H1 (cell line): ENCODE results near the gene FRMD4A. TPM values are rescaled to one million over a fixed set of nuclear protein-coding genes. Genes with fewer than 3 reads are reported as not detected.

ENCODE experiments used
- CTCF ChIA-PET: fragments of 300-600 bp; sonication (Branson Sonifier 250); formaldehyde crosslinking; loops from one replicate; lab custom pipeline; 2021; ENCODE audit not compliant: partially characterized antibody; lab: Charles Lee
- POLR2A ChIA-PET: fragments of 300-600 bp; sonication (Branson Sonifier 250); formaldehyde crosslinking; loops from one replicate; lab custom pipeline; 2021; ENCODE audit warnings: inconsistent platforms; ENCODE audit not compliant: partially characterized antibody; lab: Charles Lee
- DNase-seq, 2 experiments: peaks; one replicate each; pipeline versions ENCODE4 v3.0.0 to v3.0.0-alpha.2; 2010 to 2022; ENCODE audit warnings: low spot score in 2 of 2, low read depth in 1 of 2, mixed read lengths in 1 of 2
- FAIRE-seq: peaks from 2 replicates; lab custom pipeline; 2011; peaks lifted over from hg19 to GRCh38; lab: Jason Lieb, UNC
- H2AFZ ChIP-seq: 2 replicates; pipeline ENCODE4 v1.8.1; 2012; ENCODE audit warnings: low read length, inconsistent platforms
- H2AK5ac ChIP-seq: 2 replicates; pipeline ENCODE4 v1.6.1; 2013; ENCODE audit warnings: low read depth, low read length
- H2BK120ac ChIP-seq: replicated peaks from 2 replicates; pipeline ENCODE3; 2013; ENCODE audit warnings: low read depth, low read length, inconsistent platforms
- H2BK12ac ChIP-seq: 2 replicates; pipeline ENCODE4 v1.6.1; 2013; ENCODE audit warnings: low read depth, low read length
- H2BK15ac ChIP-seq: 2 replicates; pipeline ENCODE4 v1.6.1; 2013; ENCODE audit warnings: low read length
- H2BK20ac ChIP-seq: 2 replicates; pipeline ENCODE4 v1.6.1; 2013; ENCODE audit warnings: low read length
- H2BK5ac ChIP-seq: 2 replicates; pipeline ENCODE4 v1.6.1; 2013; ENCODE audit warnings: low read depth, low read length
- H3K14ac ChIP-seq: 2 replicates; pipeline ENCODE4 v1.6.1; 2013; ENCODE audit warnings: inconsistent platforms; ENCODE audit not compliant: insufficient read length
- H3K18ac ChIP-seq: 2 replicates; pipeline ENCODE4 v1.6.1; 2013; ENCODE audit warnings: low read length; ENCODE audit errors: extremely low read depth
- H3K23ac ChIP-seq: 2 replicates; pipeline ENCODE4 v1.6.1; 2013; ENCODE audit warnings: inconsistent platforms; ENCODE audit not compliant: insufficient read length
- H3K23me2 ChIP-seq: 2 replicates; pipeline ENCODE4 v1.6.1; 2013; ENCODE audit warnings: low read depth, low read length
- H3K27ac ChIP-seq: 2 replicates; pipeline ENCODE4 v1.6.1; 2011; ENCODE audit warnings: low read depth, low read length, inconsistent platforms
- H3K27me3 ChIP-seq, 4 experiments: replicated peaks in 1 of 4; 1 replicate in 1 of 4; 2 replicates in 3 of 4; pipeline versions ENCODE4 v1.6.1 to v1.8.1; 2011 to 2013; ENCODE audit warnings: low read length in 3 of 4, mild to moderate bottlenecking in 3 of 4, inconsistent platforms in 2 of 4, mixed read lengths in 2 of 4, moderate library complexity in 1 of 4; ENCODE audit not compliant: control insufficient read depth in 3 of 4, insufficient read depth in 3 of 4; ENCODE audit errors: extremely low read depth in 1 of 4
- H3K36me3 ChIP-seq, 4 experiments: 2 replicates each; pipeline versions ENCODE4 v1.6.1 to v1.8.1; 2011 to 2013; ENCODE audit warnings: mild to moderate bottlenecking in 4 of 4, low read length in 3 of 4, moderate library complexity in 2 of 4, control low read depth in 1 of 4, inconsistent platforms in 1 of 4; ENCODE audit not compliant: insufficient read depth in 4 of 4, control insufficient read depth in 2 of 4
- H3K4ac ChIP-seq: replicated peaks from 2 replicates; pipeline ENCODE3; 2013; ENCODE audit warnings: low read length, low read depth, mixed read lengths, inconsistent platforms; ENCODE audit not compliant: insufficient read length
- H3K4me1 ChIP-seq, 4 experiments: replicated peaks in 1 of 4; 1 replicate in 1 of 4; 2 replicates in 3 of 4; pipeline versions ENCODE4 v1.6.1 to v1.8.1; 2011 to 2013; ENCODE audit warnings: low read length in 3 of 4, inconsistent platforms in 2 of 4, mixed read lengths in 1 of 4; ENCODE audit not compliant: insufficient read depth in 4 of 4, control insufficient read depth in 3 of 4
- H3K4me2 ChIP-seq, 2 experiments: 2 replicates each; pipeline versions ENCODE4 v1.6.1 to v1.8.1; 2011 to 2013; ENCODE audit warnings: low read depth in 2 of 2, low read length in 2 of 2, control low read depth in 1 of 2, inconsistent platforms in 1 of 2, mild to moderate bottlenecking in 1 of 2; ENCODE audit not compliant: insufficient read depth in 1 of 2
- H3K4me3 ChIP-seq, 4 experiments: fragments of 200-600, 300-600 bp in 1 of 4; sonication (generic), shearing (Covaris generic), sonication (Bioruptor Twin) in 1 of 4; 2 replicates each; pipeline versions ENCODE4 v1.5.1 to v1.8.1; 2011 to 2016; ENCODE audit warnings: low read length in 4 of 4, low read depth in 3 of 4, control low read depth in 2 of 4, inconsistent platforms in 2 of 4, mild to moderate bottlenecking in 2 of 4, mixed read lengths in 1 of 4, moderate library complexity in 1 of 4; ENCODE audit not compliant: insufficient read depth in 2 of 4; ENCODE audit errors: extremely low read depth in 1 of 4
- H3K56ac ChIP-seq: replicated peaks from 2 replicates; pipeline ENCODE3; 2013; ENCODE audit warnings: low read depth, mild to moderate bottlenecking, mixed read lengths, low read length, inconsistent platforms; ENCODE audit not compliant: insufficient read length
- H3K79me1 ChIP-seq: 2 replicates; pipeline ENCODE4 v1.6.1; 2013; ENCODE audit warnings: low read depth, low read length, control low read depth
- H3K79me2 ChIP-seq, 2 experiments: 2 replicates each; pipeline versions ENCODE4 v1.6.1 to v1.8.1; 2012 to 2013; ENCODE audit warnings: low read length in 2 of 2, mild to moderate bottlenecking in 2 of 2, inconsistent platforms in 1 of 2; ENCODE audit not compliant: insufficient read depth in 2 of 2, control insufficient read depth in 1 of 2
- H3K9ac ChIP-seq, 4 experiments: replicated peaks in 1 of 4; 1 replicate in 1 of 4; 2 replicates in 3 of 4; pipeline versions ENCODE4 v1.6.1 to v1.8.1; 2011 to 2013; ENCODE audit warnings: low read depth in 3 of 4, low read length in 3 of 4, control low read depth in 2 of 4, mild to moderate bottlenecking in 2 of 4, moderate library complexity in 2 of 4, inconsistent platforms in 1 of 4; ENCODE audit errors: extremely low read depth in 1 of 4
- H3K9me3 ChIP-seq, 2 experiments: 2 replicates each; pipeline versions ENCODE4 v1.6.1 to v1.8.1; 2012 to 2013; ENCODE audit warnings: mild to moderate bottlenecking in 2 of 2, moderate library complexity in 2 of 2, control low read depth in 1 of 2, inconsistent platforms in 1 of 2, low read depth in 1 of 2, low read length in 1 of 2, mixed read lengths in 1 of 2; ENCODE audit not compliant: insufficient read depth in 2 of 2
- H4K20me1 ChIP-seq, 2 experiments: replicated peaks in 1 of 2; 2 replicates each; pipeline versions ENCODE3 to v1.8.1; 2011 to 2013; ENCODE audit warnings: inconsistent platforms in 2 of 2, low read length in 2 of 2, mild to moderate bottlenecking in 1 of 2; ENCODE audit not compliant: insufficient read depth in 2 of 2, control insufficient read depth in 1 of 2
- H4K5ac ChIP-seq: 2 replicates; pipeline ENCODE4 v1.6.1; 2013; ENCODE audit warnings: low read length, low read depth, mixed read lengths, inconsistent platforms; ENCODE audit not compliant: insufficient read length
- H4K8ac ChIP-seq: 2 replicates; pipeline ENCODE4 v1.8.0; 2013; ENCODE audit warnings: mild to moderate bottlenecking, moderate library complexity, low read length, inconsistent platforms; ENCODE audit not compliant: insufficient read depth; ENCODE audit errors: extremely low read depth
- H4K91ac ChIP-seq: replicated peaks from 2 replicates; pipeline ENCODE3; 2013; ENCODE audit warnings: low read length, mixed read lengths, inconsistent platforms; ENCODE audit not compliant: insufficient read length
- ASH2L ChIP-seq: fragments of 200-600, 300-600 bp; sonication (generic); IDR thresholded peaks from one replicate; pipeline ENCODE4 v1.7.1; 2017; ENCODE audit warnings: low read length
- CREB1 ChIP-seq: IDR thresholded peaks from 2 replicates; pipeline ENCODE4 v1.6.1; 2012; ENCODE audit warnings: inconsistent platforms
- SAP30 ChIP-seq: fragments of 300-600 bp; sonication (generic); IDR thresholded peaks from 2 replicates; pipeline ENCODE4 v1.7.1; 2012; ENCODE audit warnings: low read length, moderate library complexity, mild to moderate bottlenecking, inconsistent platforms; ENCODE audit not compliant: insufficient read depth, insufficient replicate concordance
- SIX5 ChIP-seq: IDR thresholded peaks from 2 replicates; pipeline ENCODE4 v1.6.1; 2011; ENCODE audit warnings: mild to moderate bottlenecking, low read depth, low read length
- SP1 ChIP-seq: IDR thresholded peaks from 2 replicates; pipeline ENCODE4 v1.6.1; 2011; ENCODE audit warnings: low read depth, low read length
- TCF12 ChIP-seq: IDR thresholded peaks from 2 replicates; pipeline ENCODE4 v1.6.1; 2011; ENCODE audit warnings: low read depth, mild to moderate bottlenecking, low read length
- YY1 ChIP-seq: IDR thresholded peaks from 2 replicates; pipeline ENCODE4 v1.6.1; 2011; ENCODE audit warnings: low read depth, mild to moderate bottlenecking, low read length
- WGBS, 2 experiments: shearing (Covaris generic) in 1 of 2; methylation state at CpG; one replicate each; pipeline versions ENCODE4 v1.1.6 to v1.1.7; 2013 to 2015; ENCODE audit warnings: low lambda C conversion rate in 2 of 2, mixed read lengths in 2 of 2, inconsistent platforms in 1 of 2, low coverage in 1 of 2, missing lambda C conversion rate in 1 of 2; ENCODE audit not compliant: insufficient replicate concordance in 2 of 2, insufficient coverage in 1 of 2, insufficient read length in 1 of 2; ENCODE audit errors: extremely low coverage in 1 of 2, missing lambda C conversion rate in 1 of 2; 5-methylcytosine and 5-hydroxymethylcytosine counted together
- polyA plus RNA-seq, 7 experiments: library from polyadenylated mRNA; depleted of rRNA in 3 of 7; stranded (reverse) in 5 of 7; unstranded in 2 of 7; fragments of >200 nt in 5 of 7; fragments of 200-250 nt in 2 of 7; gene quantifications; 1 replicate in 5 of 7; 2 replicates in 1 of 7; 4 replicates in 1 of 7; pipeline versions ENCODE4 v1.2.1 to v1.2.3, GENCODE V29; 2011 to 2013; ENCODE audit warnings: missing spikeins in 2 of 7, mixed read lengths in 2 of 7
- total RNA-seq: library from RNA; stranded (reverse); fragmentation: NEBNext Ultra II Directional; extraction: Animal tissue kit (Norgen Biotek cat#: 25700); gene quantifications from 2 replicates; pipeline ENCODE4 v1.2.1, GENCODE V29; 2021
- TF ChIP-seq, protein P1 (sequence below): IDR thresholded peaks from 2 replicates; pipeline ENCODE4 v1.6.1; 2011; ENCODE audit warnings: low read depth, mild to moderate bottlenecking, low read length; ENCODE audit not compliant: insufficient read depth
- TF ChIP-seq, protein P2 (sequence below): IDR thresholded peaks from 2 replicates; pipeline ENCODE4 v1.6.1; 2012; ENCODE audit warnings: low read length, inconsistent platforms

Gene FRMD4A
- total and polyA plus RNA-seq, 2 of the 8 experiments (the other 6 are each of a cell fraction or from before 2014, with no cell fraction given), result 38.6 to 39.6 TPM

DNA sequence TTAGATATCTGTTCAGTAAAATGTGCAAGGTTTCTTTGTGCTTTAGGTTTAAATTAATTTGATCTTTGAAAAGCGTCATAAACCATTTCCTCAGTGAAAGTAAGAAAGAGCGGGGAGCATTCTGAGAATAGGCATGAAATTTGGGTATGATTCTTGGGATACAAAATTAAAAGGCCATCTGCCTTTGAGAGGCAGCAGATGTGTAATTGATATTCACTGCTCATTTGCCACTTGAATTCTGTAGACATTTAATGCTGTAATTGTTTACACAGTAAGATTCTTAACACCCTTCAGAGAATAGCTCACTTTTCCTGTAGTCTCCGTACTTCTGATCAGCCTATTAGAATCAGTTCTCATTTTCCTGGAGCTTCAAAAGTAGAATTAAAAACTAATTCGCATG is 18.7 kb downstream of the FRMD4A start:
- ChIA-PET CTCF (interaction anchor here (0.7 to 2.4 kb wide), 2 partner anchors 10 to 16 kb away, joined by 3 to 9 read pairs; no protein-coding TSS in a partner anchor), POLR2A (no interaction called here)
- TF ChIP-seq CREB1, result no peak
- TF ChIP-seq, protein P1, sequence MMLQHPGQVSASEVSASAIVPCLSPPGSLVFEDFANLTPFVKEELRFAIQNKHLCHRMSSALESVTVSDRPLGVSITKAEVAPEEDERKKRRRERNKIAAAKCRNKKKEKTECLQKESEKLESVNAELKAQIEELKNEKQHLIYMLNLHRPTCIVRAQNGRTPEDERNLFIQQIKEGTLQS, result no peak
- TF ChIP-seq SIX5, result no peak
- no peak for TF ChIP-seq YY1
- TF ChIP-seq ASH2L, result no peak
- TF ChIP-seq SP1, result no peak
- TF ChIP-seq, protein P2, sequence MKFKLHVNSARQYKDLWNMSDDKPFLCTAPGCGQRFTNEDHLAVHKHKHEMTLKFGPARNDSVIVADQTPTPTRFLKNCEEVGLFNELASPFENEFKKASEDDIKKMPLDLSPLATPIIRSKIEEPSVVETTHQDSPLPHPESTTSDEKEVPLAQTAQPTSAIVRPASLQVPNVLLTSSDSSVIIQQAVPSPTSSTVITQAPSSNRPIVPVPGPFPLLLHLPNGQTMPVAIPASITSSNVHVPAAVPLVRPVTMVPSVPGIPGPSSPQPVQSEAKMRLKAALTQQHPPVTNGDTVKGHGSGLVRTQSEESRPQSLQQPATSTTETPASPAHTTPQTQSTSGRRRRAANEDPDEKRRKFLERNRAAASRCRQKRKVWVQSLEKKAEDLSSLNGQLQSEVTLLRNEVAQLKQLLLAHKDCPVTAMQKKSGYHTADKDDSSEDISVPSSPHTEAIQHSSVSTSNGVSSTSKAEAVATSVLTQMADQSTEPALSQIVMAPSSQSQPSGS, result no peak
- no peak for TF ChIP-seq TCF12
- no peak for TF ChIP-seq SAP30
- H3K4me2 ChIP-seq, result no peak overlapping the region
- FAIRE-seq, result no peak
- no peak overlapping the region for H3K4me3 ChIP-seq
- no peak overlapping the region for H3K4ac ChIP-seq
- H4K91ac ChIP-seq, result no peak overlapping the region
- DNase-seq, result no peak
- no peak overlapping the region for H3K18ac ChIP-seq
- H3K27ac ChIP-seq, result no peak overlapping the region
- no peaks in the 10 kb centered on the region for H3K79me2 ChIP-seq
- H4K20me1 ChIP-seq, result no peaks in the 10 kb centered on the region
- no peak overlapping the region for H2BK15ac ChIP-seq
- H3K14ac ChIP-seq, result no peak overlapping the region
- H3K4me1 ChIP-seq, result peaks cover 0 to 2% (median 0%) of the 10 kb centered on the region in 4 experiments; a peak in 1 of 7 replicates
- H3K23ac ChIP-seq, result no peak overlapping the region
- H3K56ac ChIP-seq, result no peak overlapping the region
- H3K36me3 ChIP-seq, result no peaks in the 10 kb centered on the region
- WGBS, 2 experiments, result 91% methylated on average over 4 of the region's 4 CpGs; no CpG with 5 or more reads in 1 of the 2 experiments
- no peak overlapping the region for H4K5ac ChIP-seq
- H2BK12ac ChIP-seq, result no peak overlapping the region
- H3K27me3 ChIP-seq, result no peaks in the 10 kb centered on the region
- no peak overlapping the region for H2AK5ac ChIP-seq
- no peak overlapping the region for H2BK20ac ChIP-seq
- no peak overlapping the region for H2BK120ac ChIP-seq
- H3K9me3 ChIP-seq, result no peaks in the 10 kb centered on the region
- H2BK5ac ChIP-seq, result no peak overlapping the region
- H3K23me2 ChIP-seq, result no peaks in the 10 kb centered on the region; the same call in none of the 2 replicates
- H3K79me1 ChIP-seq, result no peaks in the 10 kb centered on the region
- no peak overlapping the region for H3K9ac ChIP-seq
- H2AFZ ChIP-seq, result no peak overlapping the region
- no peak overlapping the region for H4K8ac ChIP-seq
